Mesenchymal stem cell (in vitro differentiated cells and primary cell): ENCODE results near the gene HIP1.
A peak's percentile ranks its signal among the peaks of the same experiment; 100 is the strongest.
"Not testable (repeated sequence)": the region's sequence is repeated elsewhere in the genome, so short reads cannot be mapped to it uniquely, and the experiment has no call there.

Experiments used
- DNase-seq: peaks from one replicate; pipeline ENCODE4 v3.0.0-alpha.2; 2013
- H2AFZ ChIP-seq: one replicate; pipeline ENCODE4 v1.6.1; 2013; ENCODE audit warnings: low read depth, mild to moderate bottlenecking, control low read depth, inconsistent platforms, low read length, moderate library complexity
- H2AK5ac ChIP-seq: 2 replicates; pipeline ENCODE4 v1.6.1; 2013; ENCODE audit warnings: low read length, moderate library complexity, mild to moderate bottlenecking, inconsistent platforms; ENCODE audit not compliant: severe bottlenecking
- H2BK120ac ChIP-seq: one replicate; pipeline ENCODE4 v1.6.1; 2013; ENCODE audit warnings: low read depth, mild to moderate bottlenecking, inconsistent platforms, low read length, moderate library complexity
- H2BK12ac ChIP-seq, 2 experiments: one replicate each; pipeline ENCODE4 v1.6.1; 2013; ENCODE audit warnings: inconsistent platforms in 2 of 2, low read length in 2 of 2, mild to moderate bottlenecking in 2 of 2, moderate library complexity in 2 of 2, control low read depth in 1 of 2
- H2BK15ac ChIP-seq: one replicate; pipeline ENCODE4 v1.6.1; 2013; ENCODE audit warnings: mild to moderate bottlenecking, low read depth, inconsistent platforms; ENCODE audit not compliant: poor library complexity, severe bottlenecking
- H2BK5ac ChIP-seq: 2 replicates; pipeline ENCODE4 v1.6.1; 2013; ENCODE audit warnings: low read depth, mild to moderate bottlenecking, low read length, control low read depth, inconsistent platforms; ENCODE audit not compliant: poor library complexity, severe bottlenecking
- H3K14ac ChIP-seq, 2 experiments: one replicate each; pipeline ENCODE4 v1.6.1; 2013; ENCODE audit warnings: inconsistent platforms in 2 of 2, low read length in 2 of 2, control low read depth in 1 of 2, mild to moderate bottlenecking in 1 of 2, moderate library complexity in 1 of 2
- H3K18ac ChIP-seq, 2 experiments: one replicate each; pipeline ENCODE4 v1.6.1; 2013; ENCODE audit warnings: inconsistent platforms in 2 of 2, low read length in 2 of 2, control low read depth in 1 of 2, low read depth in 1 of 2, mild to moderate bottlenecking in 1 of 2
- H3K23ac ChIP-seq, 2 experiments: one replicate each; pipeline ENCODE4 v1.6.1; 2013; ENCODE audit warnings: inconsistent platforms in 2 of 2, low read length in 2 of 2, mild to moderate bottlenecking in 2 of 2, moderate library complexity in 2 of 2, control low read depth in 1 of 2
- H3K27ac ChIP-seq: 2 replicates; pipeline ENCODE4 v1.5.1; 2013; ENCODE audit warnings: mild to moderate bottlenecking, moderate library complexity, low read length, control low read depth, inconsistent platforms; ENCODE audit not compliant: poor library complexity, severe bottlenecking
- H3K27me3 ChIP-seq, 2 experiments: 2 replicates each; pipeline versions ENCODE4 v1.6.1 to v1.7.0; 2013; ENCODE audit warnings: low read length in 2 of 2, mild to moderate bottlenecking in 2 of 2, moderate library complexity in 2 of 2, control low read depth in 1 of 2, inconsistent platforms in 1 of 2; ENCODE audit not compliant: control insufficient read depth in 1 of 2, insufficient read depth in 1 of 2
- H3K36me3 ChIP-seq, 2 experiments: 2 replicates each; pipeline versions ENCODE4 v1.6.1 to v1.7.0; 2013; ENCODE audit warnings: low read length in 2 of 2, control low read depth in 1 of 2, inconsistent platforms in 1 of 2, low read depth in 1 of 2, mild to moderate bottlenecking in 1 of 2; ENCODE audit not compliant: insufficient read depth in 2 of 2, control insufficient read depth in 1 of 2
- H3K4ac ChIP-seq, 2 experiments: one replicate each; pipeline ENCODE4 v1.6.1; 2013; ENCODE audit warnings: inconsistent platforms in 2 of 2, low read length in 2 of 2, mild to moderate bottlenecking in 2 of 2, moderate library complexity in 2 of 2, control low read depth in 1 of 2, low read depth in 1 of 2
- H3K4me1 ChIP-seq: 2 replicates; pipeline ENCODE4 v1.6.1; 2013; ENCODE audit warnings: low read depth, low read length, control low read depth; ENCODE audit not compliant: control insufficient read depth, insufficient read depth
- H3K4me2 ChIP-seq: 2 replicates; pipeline ENCODE4 v1.6.1; 2013; ENCODE audit warnings: low read length, mild to moderate bottlenecking, inconsistent platforms; ENCODE audit not compliant: poor library complexity, severe bottlenecking
- H3K4me3 ChIP-seq, 2 experiments: 2 replicates each; pipeline versions ENCODE4 v1.5.1 to v1.7.0; 2013; ENCODE audit warnings: low read length in 2 of 2, mild to moderate bottlenecking in 2 of 2, control low read depth in 1 of 2, low read depth in 1 of 2; ENCODE audit not compliant: insufficient read depth in 1 of 2
- H3K79me1 ChIP-seq: replicated peaks from 2 replicates; pipeline ENCODE4 v1.6.1; 2013; ENCODE audit warnings: mild to moderate bottlenecking, control low read depth, low read length, inconsistent platforms; ENCODE audit not compliant: poor library complexity, severe bottlenecking
- H3K9ac ChIP-seq: 2 replicates; pipeline ENCODE4 v1.7.0; 2013; ENCODE audit warnings: mild to moderate bottlenecking, low read length, moderate library complexity
- H3K9me3 ChIP-seq: 2 replicates; pipeline ENCODE4 v1.7.0; 2013; ENCODE audit warnings: mild to moderate bottlenecking, low read length; ENCODE audit not compliant: control insufficient read depth
- H4K8ac ChIP-seq: one replicate; pipeline ENCODE4 v1.6.1; 2013; ENCODE audit warnings: inconsistent platforms, mild to moderate bottlenecking, low read length, moderate library complexity
- H4K91ac ChIP-seq: one replicate; pipeline ENCODE4 v1.6.1; 2013; ENCODE audit warnings: mild to moderate bottlenecking, low read length, inconsistent platforms
- WGBS: methylation state at CpG from one replicate; pipeline ENCODE4 v1.1.7; 2013; ENCODE audit warnings: mixed read lengths; 5-methylcytosine and 5-hydroxymethylcytosine counted together

HIP1 gene

GRCh38 chr7:75600748-75601147 is 138.0 kb downstream of the HIP1 start:
- not testable (repeated sequence) for H3K36me3 ChIP-seq, H3K79me1 ChIP-seq, H2BK5ac ChIP-seq, DNase-seq, H2AK5ac ChIP-seq, H3K14ac ChIP-seq, H4K91ac ChIP-seq, H3K4me2 ChIP-seq, H3K18ac ChIP-seq, H3K23ac ChIP-seq, H3K9ac ChIP-seq, H3K27me3 ChIP-seq, H3K27ac ChIP-seq, H2AFZ ChIP-seq, H2BK120ac ChIP-seq, H3K9me3 ChIP-seq, H4K8ac ChIP-seq, H2BK12ac ChIP-seq, H3K4ac ChIP-seq, H3K4me3 ChIP-seq, H2BK15ac ChIP-seq
- 61% methylated on average over 3 of the region's 4 CpGs for WGBS
- H3K4me1 ChIP-seq = peaks cover 21% of the 10 kb centered on the region

GRCh38 chr7:75599244-75599781 is 139.4 kb downstream of the HIP1 start:
- Histone ChIP-seq H2BK5ac (no peak overlapping the region), H2BK15ac (no peak overlapping the region), H3K4me3 (no peak overlapping the region), H3K9me3 (no peaks in the 10 kb centered on the region), H4K91ac (no peak overlapping the region), H2AK5ac (no peak overlapping the region), H3K23ac (no peak overlapping the region), H3K18ac (peak overlapping the region in 1 of 2 experiments; percentile 11), H3K27me3 (no peaks in the 10 kb centered on the region), H2AFZ (no peak overlapping the region), H3K27ac (peak overlapping the region; percentile 47), H3K36me3 (peaks cover 0 to 6% of the 10 kb centered on the region in 2 experiments), H3K9ac (no peak overlapping the region), H2BK12ac (peak overlapping the region in 1 of 2 experiments; percentile 4), H3K4ac (no peak overlapping the region), H4K8ac (peak overlapping the region; percentile 59), H3K79me1 (peaks cover 5% of the 10 kb centered on the region), H2BK120ac (no peak overlapping the region), H3K14ac (no peak overlapping the region), H3K4me2 (no peak overlapping the region), H3K4me1 (peaks cover 21% of the 10 kb centered on the region)
- DNase-seq = no peak
- 47% methylated on average over 15 of the region's 15 CpGs for WGBS

GRCh38 chr7:75596727-75597614 is 141.8 kb downstream of the HIP1 start:
- WGBS = 54% methylated on average over 15 of the region's 16 CpGs
- peak overlapping the region; percentile 87 for H4K8ac ChIP-seq

GRCh38 chr7:75595766-75596165 is 143.0 kb downstream of the HIP1 start:
- no peak for DNase-seq
- WGBS = 97% methylated on average over 4 of the region's 4 CpGs

More at GRCh38 chr7:75596727-75597614, 141.8 kb downstream of the HIP1 start:
- no peak overlapping the region for H3K4me2 ChIP-seq
- H3K27ac ChIP-seq = peak overlapping the region; percentile 44
- H3K9ac ChIP-seq = no peak overlapping the region
- peak overlapping the region in 1 of 2 experiments; percentile 79 for H3K4ac ChIP-seq
- H3K27me3 ChIP-seq = no peaks in the 10 kb centered on the region
- H2BK5ac ChIP-seq = no peak overlapping the region
- H3K18ac ChIP-seq = peak overlapping the region; percentile 52 to 56
- H3K79me1 ChIP-seq = peaks cover 7% of the 10 kb centered on the region
- peak overlapping the region in 1 of 2 experiments; percentile 26 for H3K14ac ChIP-seq
- peaks cover 21% of the 10 kb centered on the region for H3K4me1 ChIP-seq
- DNase-seq = peak; percentile 35
- H3K36me3 ChIP-seq = peaks cover 1 to 15% of the 10 kb centered on the region in 2 experiments
- peak overlapping the region; percentile 58 for H2BK15ac ChIP-seq
- H3K23ac ChIP-seq = no peak overlapping the region
- no peak overlapping the region for H4K91ac ChIP-seq
- H2BK12ac ChIP-seq = peak overlapping the region; percentile 69 to 84
- H2AFZ ChIP-seq = peak overlapping the region; percentile 18
- H2AK5ac ChIP-seq = peak overlapping the region; percentile 65
- peak overlapping the region; percentile 42 for H2BK120ac ChIP-seq
- no peaks in the 10 kb centered on the region for H3K9me3 ChIP-seq
- H3K4me3 ChIP-seq = no peak overlapping the region

More at GRCh38 chr7:75595766-75596165, 143.0 kb downstream of the HIP1 start:
- Histone ChIP-seq H4K91ac (no peak overlapping the region), H3K4ac (no peak overlapping the region), H3K79me1 (peaks cover 7% of the 10 kb centered on the region), H3K4me1 (peaks cover 21% of the 10 kb centered on the region), H2BK12ac (no peak overlapping the region), H4K8ac (no peak overlapping the region), H2BK15ac (no peak overlapping the region), H3K36me3 (peaks cover 6 to 20% of the 10 kb centered on the region in 2 experiments), H3K18ac (no peak overlapping the region), H3K23ac (no peak overlapping the region), H2AK5ac (no peak overlapping the region), H3K9ac (no peak overlapping the region), H3K27ac (no peak overlapping the region), H3K4me3 (no peak overlapping the region), H2AFZ (no peak overlapping the region), H3K27me3 (no peaks in the 10 kb centered on the region), H3K14ac (no peak overlapping the region), H3K9me3 (no peaks in the 10 kb centered on the region), H2BK5ac (no peak overlapping the region), H3K4me2 (no peak overlapping the region), H2BK120ac (no peak overlapping the region)
